WTC11 (cell line): ENCODE data around the gene GPC4. TPM values are rescaled to one million over a fixed set of nuclear protein-coding genes. Genes with fewer than 3 reads are reported as not detected.

ENCODE experiments used
- ATAC-seq: fragments of 200-7000 bp; cut with Tn5 transposase; 2 replicates; pipeline ENCODE4 v1.10.0; 2021; ENCODE audit warnings: mild to moderate bottlenecking, moderate library complexity
- CTCF ChIA-PET: fragments of 300-600 bp; sonication (Branson Sonifier 250); formaldehyde crosslinking; loops from one replicate; lab custom pipeline; 2021; ENCODE audit warnings: antibody characterized with exemption; lab: Charles Lee
- POLR2A ChIA-PET: fragments of 350-600 bp; sonication (Branson Sonifier 250); formaldehyde crosslinking; loops from one replicate; lab custom pipeline; 2021; ENCODE audit warnings: antibody characterized with exemption; lab: Charles Lee
- DNase-seq: peaks from one replicate; pipeline ENCODE4 v3.0.0; 2021; ENCODE audit warnings: low spot score
- H3K27ac Mint-ChIP-seq: 2 replicates; pipeline ENCODE4 v1.8.0; 2021; ENCODE audit warnings: mixed read lengths
- H3K27me3 Mint-ChIP-seq: 2 replicates; pipeline ENCODE4 v1.8.0; 2021; ENCODE audit warnings: low read depth, mild to moderate bottlenecking, moderate library complexity, mixed read lengths
- H3K36me3 Mint-ChIP-seq: 2 replicates; pipeline ENCODE4 v1.8.0; 2021; ENCODE audit warnings: mixed read lengths
- H3K4me1 Mint-ChIP-seq: 2 replicates; pipeline ENCODE4 v1.8.0; 2022; ENCODE audit warnings: mixed read lengths
- H3K4me3 Mint-ChIP-seq: 2 replicates; pipeline ENCODE4 v1.8.0; 2021; ENCODE audit warnings: mild to moderate bottlenecking, moderate library complexity, mixed read lengths
- H3K9me3 Mint-ChIP-seq: 2 replicates; pipeline ENCODE4 v1.8.0; 2021; ENCODE audit warnings: mixed read lengths
- AFF4 ChIP-seq: sonication (generic); formaldehyde crosslinking; IDR thresholded peaks from 2 replicates; pipeline ENCODE4 v1.8.1; 2023; ENCODE audit warnings: mild to moderate bottlenecking, missing genetic modification reagents, borderline replicate concordance
- AR ChIP-seq: fragments of 250-450 bp; sonication (Bioruptor Pico); IDR thresholded peaks from 2 replicates; pipeline ENCODE4 v1.9.0; 2021; ENCODE audit warnings: mild to moderate bottlenecking
- ESRRA ChIP-seq: sonication (generic); formaldehyde crosslinking; IDR thresholded peaks from 2 replicates; pipeline ENCODE4 v1.8.1; 2022; ENCODE audit warnings: mild to moderate bottlenecking, missing genetic modification reagents, borderline replicate concordance
- FOXJ3 ChIP-seq: sonication (generic); formaldehyde crosslinking; IDR thresholded peaks from 2 replicates; pipeline ENCODE4 v1.9.0; 2021; ENCODE audit warnings: missing genetic modification reagents, mild to moderate bottlenecking, borderline replicate concordance
- FOXK1 ChIP-seq: sonication (generic); formaldehyde crosslinking; IDR thresholded peaks from 2 replicates; pipeline ENCODE4 v1.8.0; 2022; ENCODE audit warnings: mild to moderate bottlenecking, moderate library complexity, missing genetic modification reagents
- HMGXB4 ChIP-seq: sonication (generic); formaldehyde crosslinking; IDR thresholded peaks from 2 replicates; pipeline ENCODE4 v1.8.1; 2023; ENCODE audit warnings: mild to moderate bottlenecking, moderate library complexity, missing genetic modification reagents
- JAZF1 ChIP-seq: fragments of 250-450 bp; sonication (Bioruptor Pico); IDR thresholded peaks from 2 replicates; pipeline ENCODE4 v1.9.0; 2021; ENCODE audit warnings: moderate library complexity, mild to moderate bottlenecking, inconsistent platforms
- NR1H2 ChIP-seq: sonication (generic); formaldehyde crosslinking; IDR thresholded peaks from 2 replicates; pipeline ENCODE4 v1.9.0; 2021; ENCODE audit warnings: mild to moderate bottlenecking, moderate library complexity, missing genetic modification reagents
- RORB ChIP-seq: fragments of 250-450 bp; sonication (Bioruptor Pico); IDR thresholded peaks from 2 replicates; pipeline ENCODE4 v1.9.0; 2021; ENCODE audit warnings: mild to moderate bottlenecking
- SMAD4 ChIP-seq: sonication (generic); formaldehyde crosslinking; IDR thresholded peaks from 2 replicates; pipeline ENCODE4 v1.8.0; 2022; ENCODE audit warnings: mild to moderate bottlenecking, missing genetic modification reagents
- USF1 ChIP-seq: sonication (generic); formaldehyde crosslinking; IDR thresholded peaks from 2 replicates; pipeline ENCODE4 v1.8.0; 2022; ENCODE audit warnings: mild to moderate bottlenecking, missing genetic modification reagents
- ZNF138 ChIP-seq: sonication (generic); formaldehyde crosslinking; conservative IDR thresholded peaks from 2 replicates; pipeline ENCODE4 v1.8.1; 2022; ENCODE audit warnings: mild to moderate bottlenecking, moderate library complexity, missing genetic modification reagents
- ZNF219 ChIP-seq: sonication (generic); formaldehyde crosslinking; IDR thresholded peaks from 2 replicates; pipeline ENCODE4 v1.8.0; 2023; ENCODE audit warnings: missing genetic modification reagents, mild to moderate bottlenecking, borderline replicate concordance
- ZNF671 ChIP-seq: fragments of 250-450 bp; sonication (Bioruptor Pico); IDR thresholded peaks from 2 replicates; pipeline ENCODE4 v1.8.0; 2021; ENCODE audit warnings: mild to moderate bottlenecking
- ZSCAN18 ChIP-seq: fragments of 250-450 bp; sonication (Bioruptor Pico); IDR thresholded peaks from 2 replicates; pipeline ENCODE4 v2.1.2; 2022; ENCODE audit warnings: mild to moderate bottlenecking, moderate library complexity
- total RNA-seq: library from RNA; stranded (reverse); gene quantifications from 3 replicates; pipeline ENCODE4 v1.2.3, GENCODE V29; 2021

The GPC4 gene
- total RNA-seq, 1 experiment from 2014 or later = 144 TPM

- DNase-seq (no peak), ATAC-seq (no peak)
- H3K4me3 Mint-ChIP-seq = peak overlapping the region; percentile 89
- peaks cover 60% of the 10 kb centered on the region for H3K4me1 Mint-ChIP-seq
- ChIA-PET CTCF (interaction anchor here (0.7 to 1.7 kb wide), 2 partner anchors 79 to 236 kb away, joined by 3 to 6 read pairs; no protein-coding TSS in a partner anchor), POLR2A (no interaction called here)
- H3K9me3 Mint-ChIP-seq = no peaks in the 10 kb centered on the region
- H3K27ac Mint-ChIP-seq = no peak overlapping the region
- no peak for TF ChIP-seq NR1H2 (CRISPR knock-in tag)
- peaks cover 8% of the 10 kb centered on the region for H3K27me3 Mint-ChIP-seq
- H3K36me3 Mint-ChIP-seq = peaks cover 15% of the 10 kb centered on the region
Measured at GRCh38 chrX:133413218-133413925, 1.9 kb downstream of the GPC4 start.

- peaks cover 19% of the 10 kb centered on the region for H3K36me3 Mint-ChIP-seq
- peak overlapping the region; percentile 89 for H3K4me3 Mint-ChIP-seq
- POLR2A ChIA-PET = no interaction called here
- ATAC-seq = no peak
- H3K27ac Mint-ChIP-seq = no peak overlapping the region
- TF ChIP-seq AR (CRISPR knock-in tag) (no peak), JAZF1 (no peak), ZNF138 (CRISPR knock-in tag) (no peak), USF1 (CRISPR knock-in tag) (no peak), SMAD4 (CRISPR knock-in tag) (no peak), ZNF671 (CRISPR knock-in tag) (no peak), AFF4 (CRISPR knock-in tag) (no peak), FOXJ3 (CRISPR knock-in tag) (no peak), FOXK1 (CRISPR knock-in tag) (no peak), ZSCAN18 (CRISPR knock-in tag) (no peak), ESRRA (CRISPR knock-in tag) (no peak), RORB (no peak), HMGXB4 (CRISPR knock-in tag) (no peak), ZNF219 (CRISPR knock-in tag) (no peak)
- TF ChIP-seq, all 79 proteins: peak for 0
- CTCF ChIA-PET = interaction anchor here (0.5 to 1.7 kb wide), 2 partner anchors 24 to 78 kb away, joined by 6 read pairs; no protein-coding TSS in a partner anchor
- H3K4me1 Mint-ChIP-seq = peaks cover 56% of the 10 kb centered on the region
- peaks cover 1% of the 10 kb centered on the region; the same call in 1 of the 2 replicates for H3K27me3 Mint-ChIP-seq
- no peak for DNase-seq
- H3K9me3 Mint-ChIP-seq = no peaks in the 10 kb centered on the region
Measured at GRCh38 chrX:133412665-133413064, 2.6 kb downstream of the GPC4 start.
